GM21619 (cell line): Measurements from ENCODE around the gene MTHFD1.
A peak's percentile ranks its signal among the peaks of the same experiment; 100 is the strongest.
"Not testable (repeated sequence)": the region's sequence is repeated elsewhere in the genome, so short reads cannot be mapped to it uniquely, and the experiment has no call there.

ENCODE experiments used
- ATAC-seq: cut with Tn5 transposase; IDR thresholded peaks from one replicate; pipeline ENCODE4 v1.9.1; 2021; ENCODE audit not compliant: unreplicated experiment

The MTHFD1 gene

DNA sequence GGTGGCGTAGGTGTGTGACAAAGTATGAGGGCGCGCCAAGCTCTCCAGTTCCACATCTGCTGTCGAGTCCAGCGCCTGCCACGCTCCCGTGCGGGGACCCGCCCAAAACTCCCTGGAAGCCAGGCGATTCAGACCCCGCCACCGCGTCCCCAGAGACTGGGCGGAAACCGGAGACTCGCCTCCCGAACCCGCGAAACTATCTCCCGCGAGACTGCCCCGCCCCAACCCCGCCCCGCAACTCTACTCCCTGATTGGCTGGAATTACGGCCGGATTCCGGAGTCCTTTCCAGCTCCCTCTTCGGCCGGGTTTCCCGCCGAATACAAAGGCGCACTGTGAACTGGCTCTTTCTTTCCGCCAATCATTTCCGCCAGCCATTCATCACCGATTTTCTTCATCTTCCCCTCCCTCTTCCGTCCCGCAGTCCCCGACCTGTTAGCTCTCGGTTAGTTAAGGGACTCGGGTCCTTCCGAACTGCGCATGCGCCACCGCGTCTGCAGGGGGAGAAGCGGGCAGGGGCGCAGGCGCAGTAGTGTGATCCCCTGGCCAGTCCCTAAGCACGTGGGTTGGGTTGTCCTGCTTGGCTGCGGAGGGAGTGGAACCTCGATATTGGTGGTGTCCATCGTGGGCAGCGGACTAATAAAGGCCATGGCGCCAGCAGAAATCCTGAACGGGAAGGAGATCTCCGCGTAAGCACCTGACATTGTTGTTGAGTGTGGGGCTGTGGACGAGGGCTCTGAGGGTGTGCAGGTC is at the start of gene MTHFD1:
MTHFD1 (plus strand) TSS at position 572 of the 751 bp plus-strand sequence; CDS start at position 647, 75 bp downstream.
- peak; percentile 76 for ATAC-seq

GRCh38 chr14:64338616-64339316 is 49.4 kb upstream of the MTHFD1 start:
- peak; percentile 89 for ATAC-seq

- ATAC-seq: no peak
Observed at GRCh38 chr14:64340560-64341196, 47.5 kb upstream of the MTHFD1 start.

GRCh38 chr14:64347748-64348147 is 40.4 kb upstream of the MTHFD1 start:
- no peak for ATAC-seq

DNA sequence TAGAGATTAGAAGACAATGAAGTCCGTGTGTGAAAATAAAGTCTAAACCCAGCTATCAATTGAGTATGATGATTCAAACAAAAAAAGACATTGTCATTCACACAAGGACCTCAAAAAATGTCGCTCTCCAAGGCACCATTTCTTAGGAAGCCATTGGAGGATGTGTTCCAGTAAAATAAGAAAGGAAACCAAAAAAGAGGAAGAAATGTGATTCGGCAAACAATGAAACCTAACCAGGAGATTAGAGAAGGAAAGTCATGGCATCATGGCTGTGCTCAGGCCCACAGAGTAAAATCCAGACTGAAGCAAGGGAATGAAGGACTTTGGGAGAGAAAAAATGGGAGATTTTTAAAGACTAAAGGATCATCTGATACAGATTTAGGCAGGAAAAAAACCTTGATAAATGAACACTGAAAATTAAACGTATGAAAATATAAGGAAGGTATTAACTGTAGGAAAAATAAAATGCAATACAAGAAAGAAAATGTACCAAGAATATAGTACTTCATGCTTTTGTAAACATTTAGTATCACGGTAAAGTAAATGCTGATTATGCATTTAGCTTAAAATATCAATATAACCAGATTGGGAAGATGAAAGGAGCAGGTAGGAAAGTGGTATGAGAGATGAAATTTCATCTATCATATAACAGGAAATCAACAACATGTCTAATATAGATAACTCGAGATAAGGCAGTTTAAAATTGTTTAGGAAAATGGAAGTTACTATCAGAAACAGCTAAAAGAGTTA is 38.2 kb upstream of the MTHFD1 start:
- ATAC-seq: no peak

- ATAC-seq: no peak
Observed at GRCh38 chr14:64363265-64363846, 24.8 kb upstream of the MTHFD1 start.

- no peak for ATAC-seq
Observed at GRCh38 chr14:64364907-64365306, 23.2 kb upstream of the MTHFD1 start.

DNA sequence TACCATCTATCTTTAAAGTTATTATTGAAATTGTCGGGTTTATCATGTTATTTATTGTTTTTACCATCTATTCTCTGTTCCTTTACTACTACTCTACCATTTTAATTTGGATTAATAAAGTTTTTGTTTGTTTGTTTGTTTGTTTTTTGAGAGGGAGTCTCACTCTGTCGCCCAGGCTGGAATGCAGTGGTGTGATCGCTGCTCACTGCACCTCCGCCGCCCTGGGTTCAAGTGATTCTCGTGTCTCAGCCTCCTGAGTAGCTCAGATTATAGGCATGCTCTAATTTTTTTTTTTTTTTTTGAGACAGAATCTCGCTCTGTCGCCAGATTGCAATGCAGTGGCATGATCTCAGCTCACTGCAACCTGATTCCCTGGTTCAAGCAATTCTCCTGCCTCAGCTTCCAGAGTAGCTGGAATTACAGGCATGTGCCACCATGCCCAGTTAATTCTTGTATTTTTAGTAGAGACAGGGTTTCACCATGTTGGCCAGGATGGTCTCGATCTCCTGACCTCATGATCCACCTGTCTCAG is 22.7 kb upstream of the MTHFD1 start:
- not testable (repeated sequence) for ATAC-seq

GRCh38 chr14:64369201-64369600 is 19.0 kb upstream of the MTHFD1 start:
- ATAC-seq: no peak

- no peak for ATAC-seq
Observed at GRCh38 chr14:64387232-64387781, 846 bp upstream of the MTHFD1 start.

GRCh38 chr14:64388533-64389285 is 556 bp downstream of the MTHFD1 start:
- peak; percentile 7 for ATAC-seq

GRCh38 chr14:64391113-64391725 is 3.1 kb downstream of the MTHFD1 start:
- no peak for ATAC-seq

DNA sequence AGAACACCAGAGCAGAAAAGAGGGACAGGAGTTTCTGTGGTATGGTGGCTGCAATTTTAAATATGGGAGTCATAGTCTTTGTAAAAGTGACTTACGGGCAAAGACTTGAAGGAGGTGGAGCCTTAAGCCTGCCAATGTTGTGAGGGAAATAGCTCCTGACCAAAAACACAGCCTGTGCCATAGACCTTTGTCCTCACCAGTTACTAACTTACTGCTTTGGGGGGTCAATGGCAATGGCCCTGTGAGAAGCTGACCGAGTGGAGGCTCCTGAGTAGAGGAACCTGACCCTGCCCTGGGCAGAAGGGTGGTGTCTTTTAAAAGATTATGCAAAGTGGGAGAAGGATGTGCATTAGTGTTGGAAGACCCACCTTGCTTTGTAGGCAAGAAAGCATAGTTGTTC is 3.8 kb downstream of the MTHFD1 start:
- no peak for ATAC-seq

- ATAC-seq: not testable (repeated sequence)
Observed at GRCh38 chr14:64393189-64393726, 5.1 kb downstream of the MTHFD1 start.

DNA sequence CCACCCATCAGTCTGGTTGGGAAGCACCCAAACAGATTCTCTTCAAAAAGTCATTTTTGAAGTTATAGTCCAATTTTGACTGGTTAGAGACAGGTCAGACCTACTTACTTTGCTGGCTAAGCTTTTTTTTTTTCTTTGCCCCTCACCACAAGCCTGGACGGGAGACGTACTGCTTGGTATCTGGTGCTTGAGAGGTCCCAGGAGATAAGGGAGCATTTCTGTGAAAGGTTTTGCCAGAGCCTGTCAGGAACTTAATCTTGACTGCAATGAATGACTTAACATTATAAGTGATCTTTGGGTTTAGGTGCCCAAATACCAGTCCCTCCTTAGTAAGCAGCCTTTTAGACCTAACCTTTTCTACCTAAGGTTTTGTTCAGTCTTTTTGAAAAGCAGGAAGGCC is 6.3 kb downstream of the MTHFD1 start:
- ATAC-seq: no peak

GRCh38 chr14:64394977-64395633 is 7.0 kb downstream of the MTHFD1 start:
- ATAC-seq: no peak

GRCh38 chr14:64400829-64401459 is 12.8 kb downstream of the MTHFD1 start:
- no peak for ATAC-seq

GRCh38 chr14:64401949-64402348 is 13.8 kb downstream of the MTHFD1 start:
- no peak for ATAC-seq
